HEK293 (cell line): ENCODE results near the gene GSTM4.
A peak's percentile ranks its signal among the peaks of the same experiment; 100 is the strongest.

Source experiments
- CTCF ChIA-PET: fragments of 350-600 bp; formaldehyde crosslinking; extraction: SDS; loops from one replicate; lab custom pipeline; 2021; ENCODE audit warnings: antibody characterized with exemption; lab: Yijun Ruan, JAX
- POLR2A ChIA-PET: fragments of 300-600 bp; formaldehyde crosslinking; extraction: SDS; loops from one replicate; lab custom pipeline; 2020; ENCODE audit warnings: antibody characterized with exemption, inconsistent platforms; lab: Yijun Ruan, JAX
- H3K27ac ChIP-seq: fragments of 200-500 bp; sonication (Bioruptor generic); 2 replicates; pipeline ENCODE4 v1.5.1; 2014; ENCODE audit warnings: low read depth, low read length, control low read depth, inconsistent platforms; ENCODE audit errors: extremely low read depth
- H3K36me3 ChIP-seq, 2 experiments: fragments of 200-500 bp in 1 of 2; sonication (Bioruptor generic) in 1 of 2; 1 replicate in 1 of 2; 2 replicates in 1 of 2; pipeline ENCODE4 v1.5.1; 2014 to 2017; ENCODE audit warnings: inconsistent platforms in 2 of 2, low read length in 2 of 2; ENCODE audit not compliant: control insufficient read depth in 2 of 2, insufficient read depth in 1 of 2
- H3K4me1 ChIP-seq: fragments of 200-500 bp; sonication (Bioruptor generic); 2 replicates; pipeline ENCODE4 v1.5.1; 2014; ENCODE audit warnings: mild to moderate bottlenecking, low read length, inconsistent platforms; ENCODE audit not compliant: control insufficient read depth, insufficient read depth
- H3K4me3 ChIP-seq: 2 replicates; pipeline ENCODE4 v1.5.1; 2011; ENCODE audit warnings: low read depth, mild to moderate bottlenecking, control low read depth, low read length, moderate library complexity
- H3K9me3 ChIP-seq: fragments of 200-500 bp; sonication (Bioruptor generic); 2 replicates; pipeline ENCODE4 v1.5.1; 2014; ENCODE audit warnings: low read depth, low read length, inconsistent platforms; ENCODE audit not compliant: control insufficient read depth, insufficient read depth
- GLIS1 ChIP-seq: fragments of 450-650 bp; formaldehyde crosslinking; IDR thresholded peaks from 2 replicates; pipeline ENCODE4 v1.5.1; 2016; ENCODE audit warnings: missing biosample characterization, missing genetic modification characterization
- GLIS2 ChIP-seq: fragments of 450-650 bp; formaldehyde crosslinking; IDR thresholded peaks from 2 replicates; pipeline ENCODE4 v1.5.1; 2016; ENCODE audit warnings: missing biosample characterization, missing genetic modification characterization
- HOXC10 ChIP-seq: sonication (generic); formaldehyde crosslinking; IDR thresholded peaks from 2 replicates; pipeline ENCODE4 v1.8.1; 2023; ENCODE audit warnings: mild to moderate bottlenecking, missing genetic modification reagents
- IKZF3 ChIP-seq: fragments of 450-650 bp; IDR thresholded peaks from 2 replicates; pipeline ENCODE4 v1.5.0; 2018; ENCODE audit warnings: missing biosample characterization, mild to moderate bottlenecking, missing genetic modification characterization, moderate library complexity
- RBAK ChIP-seq: fragments of 450-650 bp; formaldehyde crosslinking; IDR thresholded peaks from 2 replicates; pipeline ENCODE4 v1.5.1; 2016; ENCODE audit warnings: missing biosample characterization, missing genetic modification characterization
- SP2 ChIP-seq: fragments of 450-650 bp; formaldehyde crosslinking; IDR thresholded peaks from 2 replicates; pipeline ENCODE4 v1.5.1; 2016; ENCODE audit warnings: missing biosample characterization, missing genetic modification characterization
- SP3 ChIP-seq: fragments of 450-650 bp; formaldehyde crosslinking; IDR thresholded peaks from 2 replicates; pipeline ENCODE4 v1.5.1; 2016; ENCODE audit warnings: missing biosample characterization, missing genetic modification characterization
- ZBTB20 ChIP-seq: fragments of 450-650 bp; formaldehyde crosslinking; IDR thresholded peaks from 2 replicates; pipeline ENCODE4 v1.5.1; 2016; ENCODE audit warnings: missing biosample characterization, missing genetic modification characterization
- ZNF114 ChIP-seq: fragments of 450-650 bp; formaldehyde crosslinking; IDR thresholded peaks from 2 replicates; pipeline ENCODE4 v1.5.0; 2017; ENCODE audit warnings: missing biosample characterization, missing genetic modification characterization
- ZNF16 ChIP-seq: fragments of 450-650 bp; formaldehyde crosslinking; IDR thresholded peaks from 2 replicates; pipeline ENCODE4 v1.5.1; 2016; ENCODE audit warnings: low read depth, missing biosample characterization, missing genetic modification characterization
- ZNF391 ChIP-seq: fragments of 450-650 bp; formaldehyde crosslinking; IDR thresholded peaks from 2 replicates; pipeline ENCODE4 v1.5.1; 2016; ENCODE audit warnings: low read depth, missing biosample characterization, missing genetic modification characterization, borderline replicate concordance
- ZNF521 ChIP-seq: fragments of 450-650 bp; formaldehyde crosslinking; IDR thresholded peaks from 2 replicates; pipeline ENCODE4 v1.5.1; 2017; ENCODE audit warnings: missing biosample characterization, mild to moderate bottlenecking, missing genetic modification characterization
- ZNF544 ChIP-seq: fragments of 450-650 bp; formaldehyde crosslinking; IDR thresholded peaks from 2 replicates; pipeline ENCODE4 v1.5.0; 2017; ENCODE audit warnings: missing biosample characterization, missing genetic modification characterization
- ZNF558 ChIP-seq: fragments of 450-650 bp; formaldehyde crosslinking; IDR thresholded peaks from 2 replicates; pipeline ENCODE4 v1.5.1; 2016; ENCODE audit warnings: missing biosample characterization, missing genetic modification characterization
- ZNF670 ChIP-seq: fragments of 450-650 bp; formaldehyde crosslinking; IDR thresholded peaks from 2 replicates; pipeline ENCODE4 v1.5.1; 2016; ENCODE audit warnings: missing biosample characterization, missing genetic modification characterization, low read depth
- ZNF677 ChIP-seq: fragments of 450-650 bp; IDR thresholded peaks from 2 replicates; pipeline ENCODE4 v1.5.0; 2018; ENCODE audit warnings: missing biosample characterization, mild to moderate bottlenecking, missing genetic modification characterization, moderate library complexity
- ZNF785 ChIP-seq: fragments of 450-650 bp; formaldehyde crosslinking; IDR thresholded peaks from 2 replicates; pipeline ENCODE4 v1.5.1; 2016; ENCODE audit warnings: missing biosample characterization, missing genetic modification characterization
- TF ChIP-seq, protein P1 (sequence below): fragments of 450-650 bp; formaldehyde crosslinking; IDR thresholded peaks from 2 replicates; pipeline ENCODE4 v1.5.1; 2017; ENCODE audit warnings: missing biosample characterization, missing genetic modification characterization
- TF ChIP-seq, protein P2 (sequence below): fragments of 450-650 bp; formaldehyde crosslinking; IDR thresholded peaks from 2 replicates; pipeline ENCODE4; 2016; ENCODE audit warnings: missing biosample characterization, missing genetic modification characterization
- TF ChIP-seq, protein P3 (sequence below): fragments of 450-650 bp; formaldehyde crosslinking; IDR thresholded peaks from 2 replicates; pipeline ENCODE4 v1.5.1; 2016; ENCODE audit warnings: missing biosample characterization, missing genetic modification characterization
- TF ChIP-seq, protein P4 (sequence below): fragments of 450-650 bp; formaldehyde crosslinking; IDR thresholded peaks from 2 replicates; pipeline ENCODE4 v1.5.1; 2016; ENCODE audit warnings: missing biosample characterization, missing genetic modification characterization
- TF ChIP-seq, protein P5 (sequence below): fragments of 450-650 bp; formaldehyde crosslinking; IDR thresholded peaks from 2 replicates; pipeline ENCODE4 v1.5.1; 2016; ENCODE audit warnings: missing biosample characterization, missing genetic modification characterization

Gene GSTM4

DNA sequence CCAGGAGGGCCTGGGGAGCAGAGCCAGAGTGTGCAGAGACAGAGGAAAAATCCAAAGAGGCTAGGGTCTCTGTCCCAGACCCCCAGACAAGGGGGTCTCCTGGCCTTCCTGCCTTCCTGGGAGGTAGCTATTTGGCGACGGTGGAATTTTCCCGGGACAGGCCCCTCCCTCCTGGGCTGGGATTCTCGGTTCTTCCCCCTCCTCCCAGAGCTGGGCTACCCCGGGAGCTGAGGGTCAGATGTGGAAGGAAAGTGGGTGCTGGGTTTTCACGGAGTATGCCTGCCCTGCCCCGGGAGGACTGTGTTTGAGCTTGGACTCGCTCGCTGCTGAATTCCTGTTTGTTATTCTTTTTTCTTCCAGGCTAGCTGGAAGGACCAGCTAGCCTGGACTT lies 35.5 kb upstream of the GSTM4 start (continued):
- TF ChIP-seq ZNF544 (tag by site-specific recombination) = no peak
- TF ChIP-seq RBAK (tag by site-specific recombination) = no peak
- TF ChIP-seq, protein P1, sequence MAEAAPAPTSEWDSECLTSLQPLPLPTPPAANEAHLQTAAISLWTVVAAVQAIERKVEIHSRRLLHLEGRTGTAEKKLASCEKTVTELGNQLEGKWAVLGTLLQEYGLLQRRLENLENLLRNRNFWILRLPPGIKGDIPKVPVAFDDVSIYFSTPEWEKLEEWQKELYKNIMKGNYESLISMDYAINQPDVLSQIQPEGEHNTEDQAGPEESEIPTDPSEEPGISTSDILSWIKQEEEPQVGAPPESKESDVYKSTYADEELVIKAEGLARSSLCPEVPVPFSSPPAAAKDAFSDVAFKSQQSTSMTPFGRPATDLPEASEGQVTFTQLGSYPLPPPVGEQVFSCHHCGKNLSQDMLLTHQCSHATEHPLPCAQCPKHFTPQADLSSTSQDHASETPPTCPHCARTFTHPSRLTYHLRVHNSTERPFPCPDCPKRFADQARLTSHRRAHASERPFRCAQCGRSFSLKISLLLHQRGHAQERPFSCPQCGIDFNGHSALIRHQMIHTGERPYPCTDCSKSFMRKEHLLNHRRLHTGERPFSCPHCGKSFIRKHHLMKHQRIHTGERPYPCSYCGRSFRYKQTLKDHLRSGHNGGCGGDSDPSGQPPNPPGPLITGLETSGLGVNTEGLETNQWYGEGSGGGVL (tag by site-specific recombination) = peak; percentile 73
- no peak for TF ChIP-seq ZNF16 (tag by site-specific recombination)
- TF ChIP-seq, protein P2, sequence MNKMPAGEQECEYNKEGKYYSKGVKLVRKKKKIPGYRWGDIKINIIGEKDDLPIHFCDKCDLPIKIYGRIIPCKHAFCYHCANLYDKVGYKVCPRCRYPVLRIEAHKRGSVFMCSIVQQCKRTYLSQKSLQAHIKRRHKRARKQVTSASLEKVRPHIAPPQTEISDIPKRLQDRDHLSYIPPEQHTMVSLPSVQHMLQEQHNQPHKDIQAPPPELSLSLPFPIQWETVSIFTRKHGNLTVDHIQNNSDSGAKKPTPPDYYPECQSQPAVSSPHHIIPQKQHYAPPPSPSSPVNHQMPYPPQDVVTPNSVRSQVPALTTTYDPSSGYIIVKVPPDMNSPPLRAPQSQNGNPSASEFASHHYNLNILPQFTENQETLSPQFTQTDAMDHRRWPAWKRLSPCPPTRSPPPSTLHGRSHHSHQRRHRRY (tag by site-specific recombination) = no peak
- TF ChIP-seq ZNF677 = no peak
- no peak for TF ChIP-seq ZNF114 (tag by site-specific recombination)
- TF ChIP-seq ZNF785 (tag by site-specific recombination) = no peak
- TF ChIP-seq ZNF558 (tag by site-specific recombination) = no peak
- TF ChIP-seq, protein P3, sequence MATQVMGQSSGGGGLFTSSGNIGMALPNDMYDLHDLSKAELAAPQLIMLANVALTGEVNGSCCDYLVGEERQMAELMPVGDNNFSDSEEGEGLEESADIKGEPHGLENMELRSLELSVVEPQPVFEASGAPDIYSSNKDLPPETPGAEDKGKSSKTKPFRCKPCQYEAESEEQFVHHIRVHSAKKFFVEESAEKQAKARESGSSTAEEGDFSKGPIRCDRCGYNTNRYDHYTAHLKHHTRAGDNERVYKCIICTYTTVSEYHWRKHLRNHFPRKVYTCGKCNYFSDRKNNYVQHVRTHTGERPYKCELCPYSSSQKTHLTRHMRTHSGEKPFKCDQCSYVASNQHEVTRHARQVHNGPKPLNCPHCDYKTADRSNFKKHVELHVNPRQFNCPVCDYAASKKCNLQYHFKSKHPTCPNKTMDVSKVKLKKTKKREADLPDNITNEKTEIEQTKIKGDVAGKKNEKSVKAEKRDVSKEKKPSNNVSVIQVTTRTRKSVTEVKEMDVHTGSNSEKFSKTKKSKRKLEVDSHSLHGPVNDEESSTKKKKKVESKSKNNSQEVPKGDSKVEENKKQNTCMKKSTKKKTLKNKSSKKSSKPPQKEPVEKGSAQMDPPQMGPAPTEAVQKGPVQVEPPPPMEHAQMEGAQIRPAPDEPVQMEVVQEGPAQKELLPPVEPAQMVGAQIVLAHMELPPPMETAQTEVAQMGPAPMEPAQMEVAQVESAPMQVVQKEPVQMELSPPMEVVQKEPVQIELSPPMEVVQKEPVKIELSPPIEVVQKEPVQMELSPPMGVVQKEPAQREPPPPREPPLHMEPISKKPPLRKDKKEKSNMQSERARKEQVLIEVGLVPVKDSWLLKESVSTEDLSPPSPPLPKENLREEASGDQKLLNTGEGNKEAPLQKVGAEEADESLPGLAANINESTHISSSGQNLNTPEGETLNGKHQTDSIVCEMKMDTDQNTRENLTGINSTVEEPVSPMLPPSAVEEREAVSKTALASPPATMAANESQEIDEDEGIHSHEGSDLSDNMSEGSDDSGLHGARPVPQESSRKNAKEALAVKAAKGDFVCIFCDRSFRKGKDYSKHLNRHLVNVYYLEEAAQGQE (tag by site-specific recombination) = 0 out of 2 replicates have a peak, but pooled peaks have one; percentile 11
- peak; percentile 72; the same call in 1 of the 2 replicates for TF ChIP-seq IKZF3 (tag by site-specific recombination)
- TF ChIP-seq HOXC10 (CRISPR knock-in tag) = no peak
- no peak for TF ChIP-seq ZNF670
- peak; percentile 73 for TF ChIP-seq ZBTB20

DNA sequence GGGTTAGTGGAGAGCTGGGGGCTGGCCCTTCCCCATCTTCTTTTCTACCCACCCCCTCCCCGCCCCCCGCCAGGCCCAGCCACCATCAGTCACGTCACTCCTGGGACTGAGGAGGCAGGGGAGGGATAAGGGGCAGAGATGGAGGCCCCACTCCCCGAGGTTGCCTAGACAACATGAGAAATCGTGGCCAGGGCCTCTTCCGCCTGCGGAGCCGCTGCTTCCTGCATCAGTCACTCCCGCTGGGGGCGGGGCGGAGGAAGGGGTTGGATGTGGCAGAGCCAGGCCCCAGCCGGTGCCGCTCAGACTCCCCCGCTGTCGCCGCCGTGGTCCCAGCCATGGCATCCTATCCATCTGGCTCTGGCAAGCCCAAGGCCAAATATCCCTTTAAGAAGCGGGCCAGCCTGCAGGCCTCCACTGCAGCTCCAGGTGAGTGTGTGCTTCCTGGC lies 35.0 kb upstream of the GSTM4 start:
- ChIA-PET CTCF (interaction anchor here (0.6 to 2.0 kb wide), 7 partner anchors 30 to 520 kb away, joined by 3 to 18 read pairs (median 4); partner anchors contain the start of genes AHCYL1 and GNAI3), POLR2A (interaction anchor here (0.9 to 2.4 kb wide), 4 partner anchors 9 to 74 kb away, joined by 3 to 29 read pairs (median 3); partner anchors contain the start of gene GNAI3)
- Histone ChIP-seq H3K4me3 (peak overlapping the region; percentile 73), H3K36me3 (peaks cover 0 to 8% of the 10 kb centered on the region in 2 experiments; a peak in 1 of 3 replicates), H3K27ac (peak overlapping the region; percentile 78; the same call in 1 of the 2 replicates), H3K4me1 (peaks cover 4% of the 10 kb centered on the region; the same call in 1 of the 2 replicates), H3K9me3 (no peaks in the 10 kb centered on the region)
- peak; percentile 66 for TF ChIP-seq GLIS1 (tag by site-specific recombination)
- peak; percentile 77 for TF ChIP-seq SP3 (tag by site-specific recombination)
- no peak for TF ChIP-seq ZNF391
- TF ChIP-seq, protein P4, sequence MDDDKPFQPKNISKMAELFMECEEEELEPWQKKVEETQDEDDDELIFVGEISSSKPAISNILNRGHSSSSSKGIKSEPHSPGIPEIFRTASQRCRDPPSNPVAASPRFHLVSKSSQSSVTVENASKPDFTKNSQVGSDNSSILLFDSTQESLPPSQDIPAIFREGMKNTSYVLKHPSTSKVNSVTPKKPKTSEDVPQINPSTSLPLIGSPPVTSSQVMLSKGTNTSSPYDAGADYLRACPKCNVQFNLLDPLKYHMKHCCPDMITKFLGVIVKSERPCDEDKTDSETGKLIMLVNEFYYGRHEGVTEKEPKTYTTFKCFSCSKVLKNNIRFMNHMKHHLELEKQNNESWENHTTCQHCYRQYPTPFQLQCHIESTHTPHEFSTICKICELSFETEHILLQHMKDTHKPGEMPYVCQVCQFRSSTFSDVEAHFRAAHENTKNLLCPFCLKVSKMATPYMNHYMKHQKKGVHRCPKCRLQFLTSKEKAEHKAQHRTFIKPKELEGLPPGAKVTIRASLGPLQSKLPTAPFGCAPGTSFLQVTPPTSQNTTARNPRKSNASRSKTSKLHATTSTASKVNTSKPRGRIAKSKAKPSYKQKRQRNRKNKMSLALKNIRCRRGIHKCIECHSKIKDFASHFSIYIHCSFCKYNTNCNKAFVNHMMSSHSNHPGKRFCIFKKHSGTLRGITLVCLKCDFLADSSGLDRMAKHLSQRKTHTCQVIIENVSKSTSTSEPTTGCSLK (tag by site-specific recombination) = no peak
- TF ChIP-seq ZNF521 (tag by site-specific recombination) = no peak
- peak; percentile 67 for TF ChIP-seq GLIS2 (tag by site-specific recombination)
- TF ChIP-seq, protein P5, sequence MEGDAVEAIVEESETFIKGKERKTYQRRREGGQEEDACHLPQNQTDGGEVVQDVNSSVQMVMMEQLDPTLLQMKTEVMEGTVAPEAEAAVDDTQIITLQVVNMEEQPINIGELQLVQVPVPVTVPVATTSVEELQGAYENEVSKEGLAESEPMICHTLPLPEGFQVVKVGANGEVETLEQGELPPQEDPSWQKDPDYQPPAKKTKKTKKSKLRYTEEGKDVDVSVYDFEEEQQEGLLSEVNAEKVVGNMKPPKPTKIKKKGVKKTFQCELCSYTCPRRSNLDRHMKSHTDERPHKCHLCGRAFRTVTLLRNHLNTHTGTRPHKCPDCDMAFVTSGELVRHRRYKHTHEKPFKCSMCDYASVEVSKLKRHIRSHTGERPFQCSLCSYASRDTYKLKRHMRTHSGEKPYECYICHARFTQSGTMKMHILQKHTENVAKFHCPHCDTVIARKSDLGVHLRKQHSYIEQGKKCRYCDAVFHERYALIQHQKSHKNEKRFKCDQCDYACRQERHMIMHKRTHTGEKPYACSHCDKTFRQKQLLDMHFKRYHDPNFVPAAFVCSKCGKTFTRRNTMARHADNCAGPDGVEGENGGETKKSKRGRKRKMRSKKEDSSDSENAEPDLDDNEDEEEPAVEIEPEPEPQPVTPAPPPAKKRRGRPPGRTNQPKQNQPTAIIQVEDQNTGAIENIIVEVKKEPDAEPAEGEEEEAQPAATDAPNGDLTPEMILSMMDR (tag by site-specific recombination) = no peak
- peak; percentile 88 for TF ChIP-seq SP2
